Right forelimb (tissue), 1 donor: Measurements from ENCODE around the gene CREB5.

Source experiments
- DNase-seq: peaks from one replicate; pipeline ENCODE4 v3.0.0-alpha.2; 2018

Gene CREB5

GRCh38 chr7:28695300-28696295, 283.3 kb downstream of the CREB5 start:
- DNase-seq, result no peak

- no peak for DNase-seq
Observed at GRCh38 chr7:28697913-28698563, 285.7 kb downstream of the CREB5 start.

- no peak for DNase-seq
Observed at GRCh38 chr7:28698840-28699239, 286.5 kb downstream of the CREB5 start.

GRCh38 chr7:28700096-28700495, 287.8 kb downstream of the CREB5 start:
- no peak for DNase-seq

GRCh38 chr7:28700790-28701203, 288.5 kb downstream of the CREB5 start:
- DNase-seq, result no peak

GRCh38 chr7:28701731-28702130, 289.4 kb downstream of the CREB5 start:
- DNase-seq, result no peak

- no peak for DNase-seq
Observed at GRCh38 chr7:28702171-28702570, 289.9 kb downstream of the CREB5 start.

- no peak for DNase-seq
Observed at GRCh38 chr7:28703037-28703765, 290.9 kb downstream of the CREB5 start.

- no peak for DNase-seq
Observed at GRCh38 chr7:28704706-28705105, 292.4 kb downstream of the CREB5 start.

GRCh38 chr7:28705350-28705749, 293.0 kb downstream of the CREB5 start:
- no peak for DNase-seq

GRCh38 chr7:28706584-28706983, 294.3 kb downstream of the CREB5 start:
- DNase-seq, result no peak

GRCh38 chr7:28707291-28707690, 295.0 kb downstream of the CREB5 start:
- DNase-seq, result no peak

GRCh38 chr7:28708033-28708951, 296.0 kb downstream of the CREB5 start:
- no peak for DNase-seq

- DNase-seq, result no peak
Observed at GRCh38 chr7:28709748-28710147, 297.4 kb downstream of the CREB5 start.

- DNase-seq, result no peak
Observed at GRCh38 chr7:28711114-28711513, 298.8 kb downstream of the CREB5 start.

- DNase-seq, result no peak
Observed at GRCh38 chr7:28714459-28715120, 302.3 kb downstream of the CREB5 start.

GRCh38 chr7:28717445-28718054, 305.2 kb downstream of the CREB5 start:
- DNase-seq, result no peak

- DNase-seq, result no peak
Observed at GRCh38 chr7:28718055-28718481, 305.8 kb downstream of the CREB5 start.

- DNase-seq, result no peak
Observed at GRCh38 chr7:28718545-28718944, 306.2 kb downstream of the CREB5 start.

GRCh38 chr7:28722684-28723083, 310.4 kb downstream of the CREB5 start:
- no peak for DNase-seq

- DNase-seq, result no peak
Observed at GRCh38 chr7:28723336-28723735, 311.0 kb downstream of the CREB5 start.
